Heart right ventricle (tissue), 16 donors: ENCODE measurements around the gene TPD52L2. TPM values are rescaled to one million over a fixed set of nuclear protein-coding genes. Genes with fewer than 3 reads are reported as not detected.
"Not testable (repeated sequence)": the region's sequence is repeated elsewhere in the genome, so short reads cannot be mapped to it uniquely, and the experiment has no call there.

Experiments used
- ATAC-seq, 8 donors: fragments of 200-7000 bp; cut with Tn5 transposase; one replicate each; pipeline ENCODE4 v1.9.1; 2020; ENCODE audit warnings: mild to moderate bottlenecking in 8 of 8, moderate library complexity in 8 of 8, moderate number of reproducible peaks in 1 of 8
- DNase-seq, 2 donors: peaks; one replicate each; pipeline ENCODE4 v3.0.0-alpha.2; 2020
- H3K27ac ChIP-seq, 10 donors: fragments of 200-600 bp; sonication (generic) in 2 of 10; one replicate each; pipeline versions ENCODE4 v1.5.0 to v1.8.0; 2020 to 2022; ENCODE audit warnings: mild to moderate bottlenecking in 3 of 10
- H3K27me3 ChIP-seq, 7 donors: fragments of 200-600 bp; one replicate each; pipeline ENCODE4 v1.8.0; 2021 to 2022; ENCODE audit warnings: mild to moderate bottlenecking in 2 of 7
- H3K36me3 ChIP-seq, 9 donors: fragments of 200-600 bp; sonication (generic) in 1 of 9; one replicate each; pipeline versions ENCODE4 v1.5.0 to v1.8.0; 2020 to 2022; ENCODE audit warnings: mild to moderate bottlenecking in 2 of 9
- H3K4me1 ChIP-seq, 9 donors: fragments of 200-600 bp; sonication (generic) in 1 of 9; one replicate each; pipeline versions ENCODE4 v1.5.0 to v1.8.0; 2020 to 2022; ENCODE audit warnings: mild to moderate bottlenecking in 4 of 9
- H3K4me3 ChIP-seq, 10 donors: fragments of 200-600 bp; sonication (generic) in 2 of 10; one replicate each; pipeline versions ENCODE4 v1.5.0 to v1.8.0; 2020 to 2022; ENCODE audit warnings: mild to moderate bottlenecking in 7 of 10, moderate library complexity in 2 of 10
- H3K9me3 ChIP-seq, 11 donors: fragments of 200-600 bp in 10 of 11; sonication (generic) in 2 of 11; one replicate each; pipeline versions ENCODE4 v1.5.0 to v1.8.0; 2013 to 2022; ENCODE audit warnings: mild to moderate bottlenecking in 2 of 11, control low read depth in 1 of 11, moderate library complexity in 1 of 11
- CTCF ChIP-seq, 9 donors: fragments of 200-600 bp; sonication (generic) in 2 of 9; IDR thresholded peaks; one replicate each; pipeline versions ENCODE4 v1.5.0 to v1.8.0; 2021 to 2022; ENCODE audit warnings: antibody characterized with exemption in 9 of 9, mild to moderate bottlenecking in 5 of 9, moderate library complexity in 1 of 9
- WGBS, 2 donors: extraction: QIAGEN DNeasy Blood & Tissue Kit; methylation state at CpG; one replicate each; pipeline ENCODE4 v1.1.7; 2013; ENCODE audit warnings: inconsistent platforms in 1 of 2; 5-methylcytosine and 5-hydroxymethylcytosine counted together
- intact Hi-C, 10 donors: fragments of 100-400 bp; cut with DNase I; formaldehyde crosslinking; loops; one replicate each; pipeline versions ENCODE4 v1.11.1 to v1.14.2; 2022
- polyA plus RNA-seq, 2 donors: library from polyadenylated mRNA; stranded (reverse); fragments of 200-250 nt; gene quantifications; one replicate each; pipeline ENCODE4 v1.2.3, GENCODE V29; 2013
- total RNA-seq, 10 donors: library from RNA; stranded (reverse); fragmentation: NEBNext Ultra II Directional in 3 of 10; extraction: Animal tissue kit (Norgen Biotek cat#: 25700) in 3 of 10; gene quantifications; one replicate each; pipeline versions ENCODE4 v1.2.1 to v1.2.4, GENCODE V29; 2021 to 2023
- donor health status: Arrhythmogenic right ventricular cardiomyopathy.
- donor health status: ischemic (EF 13 %, LVEDD 7.1; RV severe dilation, severe dysfunction).
- donor health status: healthy with polysubstance abuse.
- donor health status: DM: no; HTN: yes; CAD: no.
- donor health status: DM: no; HTN: no; CAD: no.
- donor health status: ischemic (EF 25% LVEDD 6.9; RV normal size, moderate dysfunction).
- donor health status: ischemic (EF 25% LVEDD 5.7; RV mildly dilated, moderate dysfunction).
- donor health status: healthy.
- donor health status: DM: yes; HTN: yes; CAD: no.
- donor health status: Ischemic cardiomyopathy.
- donor health status: ischemic (EF 35%, LVEDD 5.7; RV mildly dilated, moderate dysfunction).
- donor health status: nonischemic (EF 11% LVEDD 7.7; RV severe dilation, severe dysfunction).
- donor health status: DM: yes; HTN: yes; CAD: no.
- donor health status: PGD.
- donor health status: ischemic (EF 29% LVEDD 5.4; RV normal size, mild dysfunction).
- donor health status: nonischemic (EF 23%, LVEDD 6.1; RV moderate dilation, normal function).

Gene TPD52L2
- total and polyA plus RNA-seq, 12 donors = 50.6 to 119 (median 72.8) TPM

- DNase-seq = peak in 1 of 2 donors; percentile 57
- intact Hi-C loops = no loop called here
- H3K9me3 ChIP-seq = no peaks in the 10 kb centered on the region
- 76 to 78% methylated on average over 14 of the region's 14 CpGs for WGBS, 2 donors
- H3K27me3 ChIP-seq = no peaks in the 10 kb centered on the region
- H3K27ac ChIP-seq = peak overlapping the region in 8 of 10 donors; percentile 36 to 94 (median 68)
- TF ChIP-seq CTCF (IDR thresholded peaks at IDR 0.05) = no peak
- peaks cover 0 to 37% (median 9%) of the 10 kb centered on the region in 9 donors for H3K4me1 ChIP-seq
- H3K36me3 ChIP-seq = peaks cover 3 to 100% (median 46%) of the 10 kb centered on the region in 9 donors
- peak; percentile 70 to 89 (median 78) for ATAC-seq
- peak overlapping the region in 1 of 10 donors; percentile 28 for H3K4me3 ChIP-seq
These were observed 8.5 kb downstream of the TPD52L2 start for GRCh38 chr20:63873477-63873971.

GRCh38 chr20:63874241-63874640, 9.2 kb downstream of the TPD52L2 start:
- DNase-seq, H3K4me3 ChIP-seq, H3K27me3 ChIP-seq, ATAC-seq, H3K9me3 ChIP-seq, intact Hi-C loops: not testable (repeated sequence)
- H3K4me1 ChIP-seq = peaks cover 0 to 35% (median 9%) of the 10 kb centered on the region in 9 donors
- peak overlapping the region in 2 of 10 donors; percentile 42 to 94 for H3K27ac ChIP-seq
- peaks cover 0 to 100% (median 39%) of the 10 kb centered on the region in 9 donors for H3K36me3 ChIP-seq
- WGBS, 2 donors = 90 to 99% methylated on average over 7 of the region's 7 CpGs

DNA sequence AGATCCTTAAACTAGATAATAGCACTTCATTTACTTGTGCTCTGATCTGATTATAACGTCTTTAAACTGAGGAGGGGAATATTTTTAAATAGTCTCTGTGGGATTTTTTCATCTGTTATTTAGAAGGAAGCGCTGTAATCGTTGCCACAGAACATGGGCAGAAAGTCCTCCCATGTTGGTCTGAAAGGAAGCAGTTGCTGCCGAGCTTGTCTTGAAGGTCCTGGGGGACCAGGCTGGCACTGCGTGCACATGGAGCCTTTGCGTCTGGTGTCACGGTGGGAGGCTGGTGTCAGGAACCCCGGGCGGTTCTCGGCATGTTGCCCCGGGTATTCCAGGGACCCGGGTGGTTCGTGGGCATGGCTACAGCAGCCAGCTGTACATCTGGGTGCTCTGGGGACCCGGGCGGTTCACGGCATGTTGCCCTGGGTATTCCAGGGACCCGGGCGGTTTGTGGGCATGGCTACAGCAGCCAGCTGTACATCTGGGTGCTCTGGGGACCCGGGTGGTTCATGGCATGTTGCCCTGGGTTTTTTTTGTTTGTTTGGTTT, 11.5 kb downstream of the TPD52L2 start:
- peaks cover 0 to 34% (median 9%) of the 10 kb centered on the region in 9 donors for H3K4me1 ChIP-seq
- 92 to 94% methylated on average over 19 of the region's 19 CpGs for WGBS, 2 donors
- no peak overlapping the region for H3K4me3 ChIP-seq
- DNase-seq (no peak), ATAC-seq (no peak)
- no peaks in the 10 kb centered on the region for H3K9me3 ChIP-seq
- H3K27ac ChIP-seq = no peak overlapping the region
- H3K27me3 ChIP-seq = no peaks in the 10 kb centered on the region
- peaks cover 0 to 89% (median 31%) of the 10 kb centered on the region in 9 donors for H3K36me3 ChIP-seq
- intact Hi-C loops = no loop called here
- no peak for TF ChIP-seq CTCF (IDR thresholded peaks at IDR 0.05)

DNA sequence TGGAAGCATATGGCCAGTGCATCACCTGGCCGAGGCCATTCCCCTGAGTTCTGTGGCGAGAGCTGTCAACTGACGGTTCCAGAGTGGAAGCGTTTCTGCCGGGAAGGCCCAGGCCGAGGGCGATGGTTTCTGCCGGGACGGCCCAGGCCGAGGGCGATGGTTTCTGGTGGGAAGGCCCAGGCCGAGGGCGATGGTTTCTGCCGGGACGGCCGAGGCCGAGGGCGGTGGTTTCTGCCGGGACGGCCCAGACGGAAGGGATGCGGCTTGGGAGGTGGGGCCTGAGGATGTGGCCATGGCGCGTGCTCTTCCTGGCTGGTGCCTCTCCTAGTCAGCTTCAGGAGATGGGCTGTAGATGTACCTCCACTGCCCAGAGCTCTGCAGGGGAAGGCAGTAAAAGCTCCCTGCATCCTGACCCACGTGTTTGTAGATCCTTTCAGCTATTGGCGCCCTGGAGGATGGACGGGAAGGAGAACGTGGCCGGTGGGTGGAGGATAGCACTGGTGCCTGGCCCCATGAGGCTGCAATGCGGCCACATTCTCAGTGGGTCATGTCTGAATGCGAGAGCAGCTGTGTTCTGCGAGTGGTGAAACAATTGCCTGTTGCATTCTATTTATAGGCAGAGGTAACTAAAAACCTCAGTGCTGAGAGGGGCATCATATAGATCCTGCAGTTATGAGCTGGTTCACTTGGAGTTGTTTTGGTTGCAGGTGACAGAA, 12.8 kb downstream of the TPD52L2 start:
- Histone ChIP-seq H3K27ac (no peak overlapping the region), H3K9me3 (no peaks in the 10 kb centered on the region), H3K4me1 (peaks cover 0 to 25% (median 4%) of the 10 kb centered on the region in 9 donors), H3K27me3 (no peaks in the 10 kb centered on the region), H3K36me3 (peaks cover 0 to 89% (median 27%) of the 10 kb centered on the region in 9 donors), H3K4me3 (no peak overlapping the region)
- no peak for TF ChIP-seq CTCF (IDR thresholded peaks at IDR 0.05)
- 87 to 88% methylated on average over 32 of the region's 32 CpGs for WGBS, 2 donors
- DNase-seq (no peak), ATAC-seq (no peak)
- intact Hi-C loops = no loop called here
